AG09319 (cell line): Measurements from ENCODE around the gene DEPDC7.

ENCODE experiments used
- DNase-seq: peaks from one replicate; pipeline ENCODE4 v3.0.0-alpha.2; 2010; ENCODE audit warnings: low read depth; ENCODE audit errors: extremely low read depth
- CTCF ChIP-seq: IDR thresholded peaks from 2 replicates; pipeline ENCODE4 v1.5.1; 2011; ENCODE audit warnings: low read depth, mild to moderate bottlenecking, inconsistent platforms, low read length, moderate library complexity

Gene DEPDC7

DNA sequence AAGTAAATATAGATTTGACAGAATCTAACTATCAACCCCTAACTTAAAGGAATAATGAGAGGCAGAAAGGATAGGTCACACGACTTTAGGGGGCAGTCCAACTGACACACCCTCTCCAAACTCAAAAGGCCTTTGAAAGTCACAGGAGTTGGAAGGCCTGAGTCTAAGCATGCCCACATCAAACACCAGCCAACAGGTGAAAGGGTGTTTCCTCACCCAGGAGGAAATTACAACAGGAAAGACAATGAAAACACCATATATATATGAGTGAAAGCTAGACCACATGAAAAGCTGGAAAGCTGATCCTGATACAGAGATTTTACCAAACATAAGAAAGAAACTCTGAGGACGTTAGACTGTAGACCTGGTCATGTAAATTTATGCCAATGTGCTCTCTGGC is 10.5 kb upstream of the DEPDC7 start:
- no peak for TF ChIP-seq CTCF
- DNase-seq: no peak

GRCh38 chr11:33006010-33006409 is 9.7 kb upstream of the DEPDC7 start:
- no peak for TF ChIP-seq CTCF
- DNase-seq: no peak

- TF ChIP-seq CTCF: no peak
- no peak for DNase-seq
These were observed 1.9 kb upstream of the DEPDC7 start for GRCh38 chr11:33013755-33014154.

DNA sequence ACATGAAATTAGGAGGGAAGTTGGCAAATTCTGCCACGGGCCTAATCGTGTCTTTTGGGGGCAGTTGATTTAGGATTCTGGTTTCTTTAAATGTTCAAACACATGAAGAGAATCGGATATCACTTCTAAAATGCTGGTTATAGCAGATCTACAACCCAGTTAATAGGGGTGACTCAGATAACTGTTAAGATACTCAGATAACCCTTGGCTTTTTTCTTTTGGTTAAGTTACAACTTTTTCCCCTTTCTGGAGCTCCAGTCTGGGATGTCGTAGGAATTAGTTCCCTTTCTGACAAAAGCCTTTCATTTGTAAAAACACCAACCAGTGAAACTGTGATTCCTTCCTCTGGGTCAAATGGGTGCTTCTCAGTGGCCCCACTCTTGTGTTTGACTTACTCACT is 976 bp downstream of the DEPDC7 start:
- DNase-seq: no peak
- TF ChIP-seq CTCF: no peak

DNA sequence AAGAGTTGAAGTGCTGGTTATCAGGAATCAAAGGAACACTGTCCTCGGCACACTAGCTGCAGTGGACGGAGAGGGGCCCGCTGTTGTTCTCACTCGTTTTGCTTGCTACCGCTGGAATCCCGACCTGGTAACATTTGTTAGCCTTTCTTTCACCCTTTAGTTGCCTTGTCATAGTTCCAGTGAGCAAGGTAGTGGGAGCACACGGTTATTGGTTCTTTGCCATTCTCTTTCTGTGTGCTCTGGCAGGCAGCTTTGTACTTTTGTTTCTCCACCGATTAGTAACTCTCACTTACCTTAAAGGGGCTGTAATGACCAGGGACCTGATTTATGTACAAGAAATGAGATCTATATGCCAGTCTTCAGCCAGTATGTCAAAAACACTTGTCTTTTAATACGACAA is 1.8 kb downstream of the DEPDC7 start:
- DNase-seq: no peak
- TF ChIP-seq CTCF: no peak

- no peak for TF ChIP-seq CTCF
- DNase-seq: no peak
These were observed 2.3 kb downstream of the DEPDC7 start for GRCh38 chr11:33017965-33018364.

GRCh38 chr11:33018840-33019239 is 3.2 kb downstream of the DEPDC7 start:
- TF ChIP-seq CTCF: no peak
- no peak for DNase-seq
